Stimulated activated CD8-positive, alpha-beta memory T cell treated with anti-CD3 and anti-CD28 coated beads, Interleukin-15, amount 100 ng/mL, for 4 hours (primary cell): ENCODE results near the gene TUBB1.
"Not testable (repeated sequence)": the region's sequence is repeated elsewhere in the genome, so short reads cannot be mapped to it uniquely, and the experiment has no call there.

Source experiments
- DNase-seq, 2 donors: peaks; one replicate each; pipeline ENCODE4 v3.0.0-alpha.2; 2020; ENCODE audit warnings: low read depth in 2 of 2

Gene TUBB1

GRCh38 chr20:59005523-59006166 lies 13.6 kb upstream of the TUBB1 start:
- DNase-seq: no peak

- no peak for DNase-seq
Observed at GRCh38 chr20:59006167-59006863, 12.9 kb upstream of the TUBB1 start.

GRCh38 chr20:59006864-59007664 lies 12.2 kb upstream of the TUBB1 start, which contains the start of gene CTSZ:
Gene CTSZ, minus strand, starts transcription at chr20:59007254. Its CDS starts 126 bp downstream, at chr20:59007128.
- DNase-seq: peak in 1 of 2 donors; percentile 20

GRCh38 chr20:59007665-59008511 lies 11.3 kb upstream of the TUBB1 start:
- DNase-seq: no peak

DNA sequence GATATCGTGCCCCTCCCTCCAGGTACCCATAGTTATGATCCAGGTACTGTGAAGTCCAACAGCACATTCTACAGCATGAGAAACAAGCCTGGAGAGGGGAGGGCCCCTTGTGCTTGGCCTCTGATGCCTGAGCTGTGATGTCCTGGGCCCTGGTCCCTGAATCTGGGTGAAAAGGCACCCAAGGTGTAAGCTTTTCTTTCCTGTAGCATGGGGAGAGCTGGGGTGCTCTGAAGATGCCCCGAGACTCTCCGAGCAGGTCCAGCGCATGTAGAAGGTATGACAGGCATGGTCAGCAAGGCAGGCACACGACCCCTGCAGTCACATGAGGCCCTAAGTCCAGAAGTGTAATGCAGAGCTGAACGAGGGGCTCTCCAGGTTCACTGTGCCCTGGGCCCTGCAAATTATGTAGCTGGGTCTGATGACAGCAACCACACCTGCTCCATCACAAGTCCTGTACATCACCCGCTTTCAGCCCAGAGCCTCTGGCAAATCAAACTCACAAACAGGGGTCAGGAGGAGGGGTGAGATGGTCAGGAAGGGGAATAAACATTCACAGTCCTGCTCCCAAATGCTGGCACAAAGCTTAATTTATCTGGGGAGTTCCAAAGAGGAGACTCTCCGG lies 10.4 kb upstream of the TUBB1 start:
- no peak for DNase-seq

GRCh38 chr20:59010321-59010994 lies 8.8 kb upstream of the TUBB1 start:
- DNase-seq: no peak

- DNase-seq: no peak
Observed at GRCh38 chr20:59010995-59011873, 8.0 kb upstream of the TUBB1 start.

DNA sequence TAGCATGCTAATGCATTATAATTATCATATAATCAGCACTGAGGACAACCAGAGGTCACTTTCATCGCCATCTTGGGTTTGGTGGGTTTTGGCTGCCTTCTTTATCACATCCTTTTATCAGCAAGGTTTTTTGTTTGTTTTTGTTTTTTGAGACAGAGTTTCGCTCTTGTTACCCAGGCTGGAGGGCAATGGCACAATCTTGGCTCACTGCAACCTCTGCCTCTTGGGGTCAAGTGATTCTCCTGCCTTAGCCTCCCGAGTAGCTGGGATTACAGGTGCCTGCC lies 7.4 kb upstream of the TUBB1 start:
- DNase-seq: not testable (repeated sequence)

DNA sequence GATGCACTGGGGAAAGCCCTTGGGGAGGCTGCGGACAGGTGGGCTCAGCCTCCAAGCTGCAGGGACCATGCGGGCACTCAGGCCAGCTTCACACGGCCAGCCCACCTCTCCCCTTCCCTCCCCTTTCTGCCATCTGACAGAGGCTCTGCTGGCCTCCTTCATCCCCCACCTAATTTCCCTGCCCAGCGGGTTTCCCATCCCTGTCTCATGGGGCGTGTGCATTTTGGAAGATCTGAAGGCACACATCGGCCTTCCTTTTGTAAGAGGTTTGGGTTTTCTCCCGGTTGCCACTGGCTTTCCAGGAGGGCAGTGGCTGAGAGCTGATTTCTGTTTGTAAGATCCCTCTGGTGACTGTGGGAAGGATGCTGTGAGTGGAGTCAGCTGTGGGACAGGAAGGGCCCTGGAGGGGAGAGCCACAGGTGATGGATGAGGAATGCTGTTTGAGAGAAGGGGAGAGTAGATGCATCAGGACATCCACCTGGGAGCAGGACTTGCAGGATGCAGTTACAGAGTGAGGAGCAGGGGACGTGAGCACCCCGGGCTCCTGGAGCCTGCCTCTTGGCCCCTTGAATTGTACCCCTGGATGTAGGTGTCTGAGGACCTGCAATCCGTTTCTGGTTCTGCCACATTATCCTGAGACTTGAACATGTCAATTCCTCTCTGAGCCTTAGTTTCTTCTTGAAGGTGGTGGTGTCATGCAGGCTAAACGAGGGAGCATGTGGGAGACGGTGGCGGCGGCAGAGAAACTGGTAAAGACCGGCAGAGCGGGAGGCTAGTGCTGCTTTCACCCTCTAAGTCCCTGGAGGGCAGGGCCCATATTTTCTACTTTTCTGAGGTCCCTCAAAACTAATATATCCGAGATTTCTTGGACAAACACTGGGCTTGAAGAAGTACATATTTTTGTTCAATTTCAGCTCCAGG lies 5.9 kb upstream of the TUBB1 start:
- no peak for DNase-seq

DNA sequence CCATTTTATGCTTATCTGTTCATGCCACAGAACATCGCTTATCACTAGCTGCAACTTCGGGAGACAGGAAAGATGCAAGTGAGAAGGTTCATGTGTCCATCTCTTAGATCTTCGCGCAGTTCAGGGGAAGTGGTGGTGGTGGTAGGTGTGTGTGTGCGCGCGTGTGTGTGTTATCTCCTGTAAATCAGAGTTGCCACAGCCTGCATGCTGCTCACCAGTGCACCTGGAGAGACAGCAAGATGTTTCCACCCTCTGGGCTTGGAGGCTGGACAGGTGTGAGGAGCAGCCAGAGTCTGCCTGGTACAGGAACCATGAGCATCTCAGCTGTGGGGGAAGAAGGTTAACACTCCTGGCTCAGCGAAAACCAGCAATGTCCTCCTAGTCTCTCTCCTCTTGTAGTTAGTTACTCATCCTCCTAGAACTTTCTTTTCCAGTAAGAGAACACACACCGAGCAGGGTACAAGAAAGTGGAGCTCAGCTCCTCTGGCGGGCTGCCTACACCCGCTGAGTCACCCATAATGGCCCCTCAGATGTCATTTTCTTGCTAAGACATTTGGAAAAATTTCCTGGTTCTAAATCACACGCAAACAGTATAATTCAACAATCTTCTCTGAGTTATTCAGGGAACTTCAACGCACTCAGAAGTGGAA lies 5.1 kb upstream of the TUBB1 start:
- no peak for DNase-seq

DNA sequence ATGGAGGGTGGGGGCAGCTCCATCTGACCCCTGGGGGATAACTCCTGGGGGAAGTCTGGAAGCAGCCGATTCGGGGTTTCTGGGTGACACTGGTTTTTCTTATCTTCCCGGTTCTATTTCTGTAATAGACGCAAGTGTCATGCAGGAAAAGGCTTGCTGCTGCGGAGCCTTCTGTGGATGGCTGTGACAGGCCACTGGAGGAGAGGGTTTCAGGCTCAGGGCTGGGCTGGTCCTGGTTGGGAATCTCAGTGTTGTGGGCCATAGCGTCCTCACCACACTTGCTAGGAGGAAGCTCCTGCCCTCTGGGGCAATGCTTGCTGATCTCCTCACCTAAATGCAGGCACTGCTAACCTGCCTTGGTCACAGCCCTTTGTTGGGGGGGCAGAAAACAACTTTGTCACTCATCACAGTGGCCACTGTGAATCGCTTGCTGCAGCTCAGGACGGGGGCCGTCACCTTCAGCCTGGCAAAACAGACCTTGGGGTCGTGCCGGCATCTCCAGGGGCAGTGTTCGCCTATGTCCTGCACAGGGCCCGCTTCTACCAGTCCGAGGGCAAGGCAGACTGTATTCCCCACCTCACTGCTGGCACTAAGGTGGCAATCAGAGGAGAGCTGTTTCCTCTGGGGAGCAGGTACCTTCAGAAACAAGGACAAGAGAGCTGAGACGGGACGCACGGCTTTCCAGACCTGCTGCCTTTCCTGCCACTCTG lies 4.4 kb upstream of the TUBB1 start:
- DNase-seq: no peak

DNA sequence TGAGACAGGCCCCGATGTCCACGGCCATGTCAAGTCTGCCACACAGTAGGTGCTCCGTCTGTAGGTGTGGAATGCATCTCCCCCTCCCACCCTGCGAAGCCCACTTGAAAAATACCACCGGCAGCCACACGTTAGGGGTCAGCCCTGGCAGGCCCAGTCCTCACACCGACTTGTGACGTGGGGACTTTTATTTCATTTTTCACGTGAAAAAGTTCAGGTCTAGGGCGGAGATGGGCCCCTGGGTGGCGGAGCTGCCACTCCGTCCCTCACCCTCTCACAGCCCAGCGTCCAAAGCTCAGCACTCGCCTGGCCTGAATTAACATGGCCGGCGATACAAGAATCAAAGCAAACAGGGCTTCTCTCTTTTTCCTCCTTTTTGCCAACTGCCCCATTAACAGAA lies 3.8 kb upstream of the TUBB1 start:
- DNase-seq: no peak

GRCh38 chr20:59015812-59016711 lies 3.2 kb upstream of the TUBB1 start:
- DNase-seq: no peak

GRCh38 chr20:59016795-59017492 lies 2.3 kb upstream of the TUBB1 start:
- DNase-seq: no peak

DNA sequence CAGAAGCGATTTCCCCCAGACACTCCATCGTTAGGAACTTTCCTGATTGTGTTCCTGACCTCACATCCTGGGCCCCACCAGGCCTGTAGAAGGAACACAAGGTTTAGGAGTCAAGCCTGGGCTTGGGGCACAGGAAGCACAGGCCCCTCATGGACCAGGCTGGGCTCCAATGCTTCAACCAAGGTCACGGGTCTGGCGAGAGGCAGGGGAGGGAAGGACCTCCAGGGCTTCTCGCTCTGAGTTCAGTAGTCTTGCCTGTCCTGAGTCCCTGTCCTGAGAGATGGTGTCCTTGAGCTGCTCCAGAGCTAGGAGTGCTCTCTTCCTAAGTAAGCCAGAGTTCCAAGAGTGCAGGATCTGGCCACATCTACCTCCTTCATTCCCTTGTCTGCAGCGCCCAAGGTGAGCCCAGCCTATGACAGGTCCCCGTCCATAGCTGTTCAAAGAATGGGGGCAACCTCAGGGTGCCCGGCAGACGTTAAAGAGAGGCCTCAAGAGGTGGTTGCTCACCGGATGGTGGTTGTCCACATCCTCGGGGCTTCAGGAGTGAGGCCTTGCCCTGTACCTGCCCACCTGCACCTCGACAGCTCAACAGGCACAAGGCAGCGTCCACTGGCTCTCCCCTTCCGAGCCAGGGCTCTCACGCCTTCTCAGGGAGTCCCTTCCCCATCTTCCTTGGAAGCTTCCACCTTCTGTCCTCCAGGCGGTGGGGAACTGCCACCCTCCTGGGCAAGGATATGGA lies 1.6 kb upstream of the TUBB1 start:
- DNase-seq: no peak
